GM19438 (cell line): ENCODE measurements around the gene MINDY2.
"Not testable (repeated sequence)": the region's sequence is repeated elsewhere in the genome, so short reads cannot be mapped to it uniquely, and the experiment has no call there.

ENCODE experiments used
- ATAC-seq: cut with Tn5 transposase; IDR thresholded peaks from one replicate; pipeline ENCODE4 v1.9.1; 2021; ENCODE audit warnings: low read depth; ENCODE audit not compliant: unreplicated experiment

The MINDY2 gene

GRCh38 chr15:58805095-58805494, 34.0 kb downstream of the MINDY2 start:
- ATAC-seq = no peak

DNA sequence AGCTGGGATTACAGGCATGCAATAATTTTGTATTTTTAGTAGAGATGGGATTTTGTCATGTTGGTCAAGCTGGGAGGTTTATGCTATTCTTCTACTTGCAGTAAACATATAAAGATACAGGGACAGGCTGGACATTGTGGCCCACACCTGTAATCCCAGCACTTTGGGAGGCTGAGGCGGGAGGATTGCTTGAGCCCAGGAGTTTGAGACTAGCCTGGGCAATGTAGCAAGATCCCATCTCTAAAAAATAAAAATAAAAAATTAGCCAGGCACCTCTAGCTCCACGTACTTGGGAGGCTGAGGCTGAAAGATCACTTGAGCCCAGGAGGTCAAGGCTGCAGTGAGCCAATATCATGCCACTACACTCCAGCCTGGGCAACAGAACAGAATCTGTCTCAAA, 52.2 kb downstream of the MINDY2 start:
- ATAC-seq = not testable (repeated sequence)

DNA sequence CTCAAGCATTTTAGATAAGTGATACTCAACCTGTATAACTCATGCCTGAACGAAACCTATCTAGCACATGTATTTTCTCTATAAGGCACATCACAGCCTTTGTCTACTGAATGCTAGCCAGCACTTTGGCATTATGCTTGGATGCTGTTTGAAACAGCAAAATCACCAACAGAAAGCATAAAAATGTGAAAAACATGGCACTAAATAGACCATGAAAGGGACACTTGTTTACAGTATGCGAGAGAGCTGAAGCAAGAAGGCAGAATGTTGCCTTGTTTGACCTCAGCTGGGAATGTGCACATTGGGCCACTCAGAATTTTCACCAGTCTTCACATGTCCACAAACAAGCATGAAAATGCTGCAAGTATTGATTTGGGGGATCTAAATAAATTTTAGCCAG, 59.5 kb downstream of the MINDY2 start:
- ATAC-seq = no peak

DNA sequence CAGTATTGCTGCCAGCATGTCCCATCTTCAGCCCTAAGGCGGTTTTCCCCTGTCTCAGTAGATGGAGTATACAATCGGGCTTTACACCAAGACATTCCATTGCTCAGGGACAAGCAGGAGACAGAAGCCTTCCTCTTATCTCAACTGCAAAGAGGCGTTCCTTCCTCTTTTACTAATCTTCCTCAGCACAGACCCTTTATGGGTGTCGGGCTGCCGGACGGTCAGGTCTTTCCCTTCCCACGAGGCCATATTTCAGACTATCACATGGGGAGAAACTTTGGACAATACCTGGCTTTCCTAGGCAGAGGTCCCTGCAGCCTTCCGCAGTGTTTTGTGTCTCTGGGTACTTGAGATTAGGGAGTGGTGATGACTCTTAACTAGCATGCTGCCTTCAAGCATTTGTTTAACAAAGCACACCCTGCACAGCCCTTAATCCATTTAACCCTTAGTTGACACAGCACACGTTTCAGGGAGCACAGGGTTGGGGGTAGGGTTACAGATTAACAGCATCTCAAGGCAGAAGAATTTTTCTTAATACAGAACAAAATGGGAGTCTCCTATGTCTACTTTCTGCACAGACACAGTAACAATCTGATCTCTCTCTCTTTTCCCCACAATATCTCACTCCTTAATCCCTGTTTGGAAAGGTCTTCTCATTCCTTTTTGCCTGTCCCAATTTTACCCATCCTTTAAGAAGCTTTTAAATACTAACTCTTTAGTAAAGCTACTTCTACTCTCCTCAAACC, 62.8 kb downstream of the MINDY2 start:
- not testable (repeated sequence) for ATAC-seq

- ATAC-seq = no peak
Measured at GRCh38 chr15:58839485-58839884, 68.4 kb downstream of the MINDY2 start.

- no peak for ATAC-seq
Measured at GRCh38 chr15:58840048-58840447, 68.9 kb downstream of the MINDY2 start.

DNA sequence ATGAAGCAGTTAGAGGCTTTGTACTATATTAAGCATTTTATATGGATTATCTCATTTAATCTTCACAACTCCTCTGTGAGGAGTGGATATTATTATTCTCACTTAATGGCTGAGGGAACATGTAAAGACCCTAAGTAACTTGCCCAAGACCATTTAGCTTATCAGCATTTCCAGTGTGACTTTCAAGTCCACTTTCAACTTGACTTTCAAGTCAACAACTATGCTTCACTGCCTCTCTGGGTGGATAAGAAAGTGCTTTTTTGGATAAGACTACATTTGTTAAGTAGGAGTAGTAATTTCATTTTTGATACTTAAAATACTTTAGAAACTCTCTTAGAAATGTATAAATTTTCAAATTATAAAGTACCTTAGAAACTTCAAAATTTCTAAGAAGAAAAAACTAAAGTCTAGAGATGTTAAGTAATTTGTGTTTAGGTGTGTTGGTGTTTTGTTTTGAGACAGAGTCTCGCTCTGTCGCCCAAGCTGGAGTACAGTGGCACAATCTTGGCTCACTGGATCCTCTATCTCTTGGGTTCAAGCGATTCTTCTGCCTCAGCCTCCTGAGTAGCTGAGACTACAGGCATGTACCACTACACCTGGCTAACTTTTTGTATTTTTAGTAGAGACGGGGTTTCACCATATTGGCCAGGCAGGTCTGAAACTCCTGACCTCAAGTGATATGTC, 71.8 kb downstream of the MINDY2 start:
- ATAC-seq = no peak

GRCh38 chr15:58851205-58851604, 80.1 kb downstream of the MINDY2 start:
- not testable (repeated sequence) for ATAC-seq

GRCh38 chr15:58852347-58852746, 81.2 kb downstream of the MINDY2 start:
- no peak for ATAC-seq

GRCh38 chr15:58854593-58854992, 83.5 kb downstream of the MINDY2 start:
- no peak for ATAC-seq

DNA sequence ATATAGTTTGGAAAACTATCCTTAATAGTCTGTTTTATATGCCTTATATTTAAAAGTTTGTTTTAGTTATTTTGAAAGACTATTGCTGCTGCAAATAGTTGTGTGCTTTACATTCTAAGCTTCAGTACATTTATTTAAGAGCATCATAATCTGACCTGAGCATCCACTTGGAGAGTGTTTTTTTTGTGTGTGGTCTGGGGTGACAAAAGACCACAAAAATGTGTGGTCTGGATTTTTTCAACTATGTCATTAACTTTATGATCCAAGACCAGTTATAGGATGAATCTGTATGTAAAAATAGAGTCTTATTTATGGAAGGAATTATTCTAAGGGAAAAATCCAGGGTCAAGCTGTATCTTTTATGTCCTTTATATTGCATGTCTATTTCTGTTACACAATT, 85.0 kb downstream of the MINDY2 start:
- ATAC-seq = no peak

DNA sequence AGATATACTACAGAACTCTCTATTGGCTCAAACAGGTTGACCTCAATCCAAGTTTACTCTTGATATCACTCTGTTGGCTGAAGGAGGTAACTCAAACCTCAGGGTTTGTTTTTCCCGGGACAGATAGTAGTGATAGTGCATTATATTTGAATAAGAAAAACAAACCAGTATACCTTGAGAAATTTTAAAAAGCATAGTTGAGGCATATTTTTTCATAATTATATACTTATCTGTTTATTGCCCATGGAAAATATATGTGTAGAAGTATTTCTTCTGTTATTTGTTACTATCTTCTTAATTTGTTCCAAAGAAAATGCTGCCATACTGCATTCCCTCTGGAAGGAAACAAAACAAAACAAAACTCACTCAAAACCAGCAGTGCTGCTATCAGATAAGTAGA, 85.5 kb downstream of the MINDY2 start:
- ATAC-seq = not testable (repeated sequence)

DNA sequence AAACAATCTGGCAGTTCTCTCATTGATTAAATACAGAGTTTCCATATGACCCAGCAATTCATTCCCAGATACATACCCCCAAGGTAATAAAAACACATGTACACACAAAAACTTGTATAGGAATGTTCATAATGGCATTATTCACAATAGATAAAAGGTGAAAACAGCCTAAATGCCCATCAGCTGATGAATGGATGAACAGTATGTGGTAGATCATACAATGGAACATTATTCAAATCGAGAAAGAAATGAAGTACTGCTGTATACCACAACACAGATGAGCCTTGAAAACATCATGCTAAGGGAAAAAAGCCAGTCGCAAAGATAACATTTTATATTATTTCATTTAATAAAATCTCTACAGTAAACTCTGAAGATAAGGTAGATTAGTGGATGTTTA, 91.2 kb downstream of the MINDY2 start:
- ATAC-seq = no peak

DNA sequence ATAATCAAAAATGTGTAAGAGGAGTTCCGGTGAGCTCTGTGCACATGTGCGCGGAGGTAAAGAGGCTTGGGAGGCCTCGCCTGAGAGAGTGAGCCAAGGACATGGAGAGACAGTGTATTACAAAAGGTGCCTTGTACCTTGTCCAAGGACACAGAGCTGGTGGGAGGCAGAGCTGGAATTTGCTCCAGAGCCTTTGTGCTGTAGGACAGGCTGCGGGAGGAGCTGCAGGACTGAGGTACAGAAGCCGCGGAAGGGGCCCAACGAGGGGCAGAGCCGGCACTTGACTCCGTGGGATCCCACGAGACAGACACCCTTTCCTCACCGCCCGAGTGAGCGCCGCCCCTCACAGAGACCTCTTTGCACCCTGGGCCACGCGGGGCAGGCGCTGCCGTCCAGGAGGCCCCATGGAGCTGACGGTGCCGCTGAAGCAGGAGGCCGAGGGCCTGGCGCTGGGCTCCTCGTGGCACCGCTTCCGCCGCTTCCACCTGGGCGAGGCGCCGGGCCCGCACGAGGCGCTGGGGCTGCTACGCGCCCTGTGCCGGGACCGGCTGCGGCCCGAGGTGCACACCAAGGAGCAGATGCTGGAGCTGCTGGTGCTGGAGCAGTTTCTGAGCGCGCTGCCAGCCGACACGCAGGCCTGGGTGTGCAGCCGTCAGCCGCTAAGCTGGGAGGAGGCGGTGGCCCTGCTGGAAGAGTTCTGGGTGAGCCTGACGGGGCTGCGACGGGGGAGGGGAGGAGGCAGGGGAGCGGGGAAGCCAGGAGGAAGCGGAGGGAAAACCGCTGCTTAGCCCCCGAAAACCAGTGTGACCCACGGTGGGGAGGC, 93.7 kb downstream of the MINDY2 start:
- ATAC-seq = no peak

DNA sequence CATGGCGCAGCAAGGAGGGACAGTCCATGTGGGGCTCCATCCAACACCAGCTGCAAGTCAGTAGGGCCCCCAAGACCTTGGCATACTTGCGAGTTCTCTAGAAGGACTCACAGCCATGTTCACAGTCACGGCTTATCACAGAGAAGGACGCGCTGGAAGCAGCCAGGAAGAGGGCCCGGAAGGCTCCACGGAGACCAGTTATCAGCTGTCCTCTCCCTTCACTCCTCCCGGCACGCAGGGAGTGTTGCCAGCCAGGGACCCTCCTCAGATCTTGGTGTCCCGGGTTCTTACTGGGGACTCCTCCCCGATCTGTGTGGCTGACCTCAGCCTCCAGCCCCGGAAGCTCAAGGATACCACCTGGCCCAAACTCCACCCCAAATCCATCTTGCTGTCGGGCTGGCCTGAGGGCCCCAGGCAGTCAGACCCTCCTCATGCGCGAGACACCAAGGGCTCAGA, 94.4 kb downstream of the MINDY2 start:
- ATAC-seq = no peak

DNA sequence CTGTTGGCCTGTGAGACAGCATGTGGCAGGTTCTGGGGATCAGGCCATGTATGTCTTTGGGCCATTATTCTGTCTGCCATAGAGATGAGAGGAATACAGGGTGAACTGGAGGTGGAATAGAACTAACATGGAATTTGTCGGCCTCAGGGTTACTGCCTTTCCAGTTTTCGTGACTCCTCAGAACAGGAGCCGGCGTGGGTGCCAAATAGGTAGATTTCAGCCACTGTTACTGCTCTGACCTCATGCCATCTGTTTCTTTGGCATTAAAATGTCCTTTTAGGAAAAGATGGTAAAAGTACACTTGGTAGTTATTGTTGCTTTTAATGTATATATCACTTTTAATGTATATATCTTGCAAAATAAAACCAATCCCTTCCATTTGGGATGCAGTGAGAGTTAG, 96.8 kb downstream of the MINDY2 start:
- ATAC-seq = no peak

GRCh38 chr15:58870451-58870850, 99.3 kb downstream of the MINDY2 start:
- ATAC-seq = no peak

- no peak for ATAC-seq
Measured at GRCh38 chr15:58873267-58873666, 102.2 kb downstream of the MINDY2 start.

DNA sequence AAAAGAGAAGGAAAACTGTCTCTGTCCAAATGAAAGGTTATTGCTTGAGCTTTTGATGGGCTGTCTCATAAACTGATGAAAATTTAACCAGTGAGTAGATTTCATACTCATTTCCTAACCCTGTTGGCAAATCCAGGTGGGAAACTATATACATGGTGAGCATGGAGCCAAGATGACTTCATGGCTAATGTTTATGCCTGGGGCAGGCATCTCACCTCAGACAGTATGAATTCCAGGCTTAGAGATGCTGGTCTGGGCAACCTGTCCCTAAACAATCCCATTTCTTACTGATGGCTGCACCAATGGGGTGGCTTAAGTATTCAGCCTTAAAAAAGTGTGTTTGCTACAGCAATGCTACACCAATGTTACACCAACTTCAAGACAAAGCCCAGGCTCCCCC, 104.2 kb downstream of the MINDY2 start:
- no peak for ATAC-seq

GRCh38 chr15:58876306-58877106, 105.4 kb downstream of the MINDY2 start:
- no peak for ATAC-seq
